ES-I3 (cell line): Measurements from ENCODE around the gene DMPK.
A peak's percentile ranks its signal among the peaks of the same experiment; 100 is the strongest.

ENCODE experiments used
- H3K36me3 ChIP-seq: 2 replicates; pipeline ENCODE4 v1.6.1; 2013; ENCODE audit warnings: mild to moderate bottlenecking, low read length, control low read depth, moderate library complexity; ENCODE audit not compliant: insufficient read depth
- H3K4me1 ChIP-seq: 2 replicates; pipeline ENCODE4 v1.6.1; 2013; ENCODE audit warnings: mild to moderate bottlenecking, control low read depth, low read length; ENCODE audit not compliant: insufficient read depth
- H3K9ac ChIP-seq: 2 replicates; pipeline ENCODE4 v1.6.1; 2013; ENCODE audit warnings: low read depth, mild to moderate bottlenecking, low read length, moderate library complexity
- H3K9me3 ChIP-seq: 2 replicates; pipeline ENCODE4 v1.6.1; 2013; ENCODE audit warnings: mild to moderate bottlenecking, low read length, moderate library complexity; ENCODE audit not compliant: control insufficient read depth, insufficient read depth

Gene DMPK

GRCh38 chr19:45820413-45821102 lies 38.3 kb upstream of the DMPK start:
- Histone ChIP-seq H3K4me1 (peaks cover 11% of the 10 kb centered on the region; the same call in 1 of the 2 replicates), H3K9ac (no peak overlapping the region), H3K9me3 (no peaks in the 10 kb centered on the region), H3K36me3 (peaks cover 20% of the 10 kb centered on the region)

GRCh38 chr19:45819769-45820168 lies 37.5 kb upstream of the DMPK start:
- peaks cover 19% of the 10 kb centered on the region for H3K36me3 ChIP-seq
- H3K4me1 ChIP-seq = peaks cover 11% of the 10 kb centered on the region; the same call in 1 of the 2 replicates
- no peaks in the 10 kb centered on the region for H3K9me3 ChIP-seq
- H3K9ac ChIP-seq = no peak overlapping the region

DNA sequence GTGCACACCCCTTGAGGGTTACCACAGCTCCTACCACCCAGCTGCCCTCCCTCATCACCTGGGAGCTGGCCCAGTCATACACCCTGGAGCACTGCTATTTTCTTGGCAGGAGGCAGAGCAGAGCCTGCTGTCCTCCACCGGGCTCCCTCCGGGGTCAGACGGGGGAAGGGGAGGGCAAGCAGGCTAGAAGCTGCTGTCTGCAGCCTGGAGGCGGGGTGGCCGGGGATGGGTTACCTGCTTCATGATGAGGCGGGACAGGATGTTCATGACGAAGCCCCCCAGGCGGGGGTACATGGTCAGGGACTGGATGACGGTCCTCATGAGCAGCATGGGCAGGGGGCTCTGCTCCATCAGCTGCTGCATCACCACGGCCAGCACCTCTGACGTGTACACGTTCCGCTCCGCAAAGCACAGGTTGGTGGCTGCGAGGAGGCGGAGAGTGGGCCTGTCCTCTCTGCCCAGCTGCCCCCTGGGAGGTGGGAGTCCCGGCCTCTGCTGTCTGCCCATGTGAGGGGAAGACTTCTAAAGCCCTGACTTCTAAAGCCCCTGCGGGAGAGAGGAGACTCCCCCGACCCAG lies 35.5 kb upstream of the DMPK start:
- H3K36me3 ChIP-seq = peaks cover 5% of the 10 kb centered on the region; the same call in 1 of the 2 replicates
- H3K4me1 ChIP-seq = peaks cover 11% of the 10 kb centered on the region; the same call in 1 of the 2 replicates
- peak overlapping the region; percentile 32; the same call in 1 of the 2 replicates for H3K9ac ChIP-seq
- no peaks in the 10 kb centered on the region for H3K9me3 ChIP-seq

DNA sequence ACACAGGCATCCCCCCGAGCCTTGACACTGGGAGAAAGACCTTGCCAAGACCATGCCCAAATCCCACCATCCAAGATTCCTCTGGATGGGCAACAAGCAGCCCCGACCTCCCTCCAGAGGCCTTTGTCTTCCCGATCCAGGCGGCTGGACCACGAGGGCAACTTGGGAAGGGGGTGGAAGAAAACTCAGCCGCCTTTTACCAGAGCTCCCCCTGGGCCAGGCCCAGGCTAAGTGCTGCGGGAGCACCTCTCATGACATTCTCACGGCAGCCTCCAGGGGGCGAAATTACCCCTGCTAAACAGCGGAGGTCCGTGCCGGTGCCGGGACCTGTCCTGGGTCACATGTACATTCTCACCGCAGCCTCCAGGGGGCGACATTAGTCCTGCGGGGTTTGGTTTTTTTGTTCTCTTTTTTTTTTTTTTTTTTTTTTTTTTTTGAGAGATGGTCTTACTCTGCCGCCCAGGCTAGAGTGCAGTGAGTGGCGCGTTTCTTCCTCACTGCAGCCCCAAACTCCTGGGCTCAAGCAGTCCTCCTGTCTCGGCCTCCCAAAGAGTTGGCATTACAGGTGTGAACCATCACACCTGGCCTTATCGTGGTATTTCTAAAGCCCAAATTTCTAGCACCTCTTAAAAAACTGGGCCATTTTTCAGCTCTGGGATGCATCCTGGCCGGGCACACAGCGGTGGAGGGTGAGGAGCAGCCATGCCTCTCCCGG lies 34.9 kb upstream of the DMPK start:
- Histone ChIP-seq H3K36me3 (peaks cover 5% of the 10 kb centered on the region; the same call in 1 of the 2 replicates), H3K9me3 (no peaks in the 10 kb centered on the region), H3K4me1 (peaks cover 11% of the 10 kb centered on the region; the same call in 1 of the 2 replicates), H3K9ac (peak overlapping the region; percentile 74)

GRCh38 chr19:45816236-45817009 lies 34.1 kb upstream of the DMPK start:
- no peaks in the 10 kb centered on the region for H3K9me3 ChIP-seq
- H3K4me1 ChIP-seq = peaks cover 11% of the 10 kb centered on the region; the same call in 1 of the 2 replicates
- H3K36me3 ChIP-seq = peaks cover 5% of the 10 kb centered on the region; the same call in 1 of the 2 replicates
- H3K9ac ChIP-seq = peak overlapping the region; percentile 74

GRCh38 chr19:45815481-45816216 lies 33.4 kb upstream of the DMPK start:
- H3K36me3 ChIP-seq = peaks cover 5% of the 10 kb centered on the region; the same call in 1 of the 2 replicates
- peaks cover 11% of the 10 kb centered on the region; the same call in 1 of the 2 replicates for H3K4me1 ChIP-seq
- peak overlapping the region; percentile 74 for H3K9ac ChIP-seq
- H3K9me3 ChIP-seq = no peaks in the 10 kb centered on the region

- peaks cover 3% of the 10 kb centered on the region; the same call in 1 of the 2 replicates for H3K36me3 ChIP-seq
- peaks cover 11% of the 10 kb centered on the region; the same call in 1 of the 2 replicates for H3K4me1 ChIP-seq
- H3K9me3 ChIP-seq = no peaks in the 10 kb centered on the region
- H3K9ac ChIP-seq = peak within 1 kb of the TSS; percentile 74
Observed at GRCh38 chr19:45814851-45815480, 32.7 kb upstream of the DMPK start, which contains the start of gene RSPH6A. TSS of gene RSPH6A (minus strand) at chr19:45815308. CDS start at chr19:45815176, 132 bp downstream.

DNA sequence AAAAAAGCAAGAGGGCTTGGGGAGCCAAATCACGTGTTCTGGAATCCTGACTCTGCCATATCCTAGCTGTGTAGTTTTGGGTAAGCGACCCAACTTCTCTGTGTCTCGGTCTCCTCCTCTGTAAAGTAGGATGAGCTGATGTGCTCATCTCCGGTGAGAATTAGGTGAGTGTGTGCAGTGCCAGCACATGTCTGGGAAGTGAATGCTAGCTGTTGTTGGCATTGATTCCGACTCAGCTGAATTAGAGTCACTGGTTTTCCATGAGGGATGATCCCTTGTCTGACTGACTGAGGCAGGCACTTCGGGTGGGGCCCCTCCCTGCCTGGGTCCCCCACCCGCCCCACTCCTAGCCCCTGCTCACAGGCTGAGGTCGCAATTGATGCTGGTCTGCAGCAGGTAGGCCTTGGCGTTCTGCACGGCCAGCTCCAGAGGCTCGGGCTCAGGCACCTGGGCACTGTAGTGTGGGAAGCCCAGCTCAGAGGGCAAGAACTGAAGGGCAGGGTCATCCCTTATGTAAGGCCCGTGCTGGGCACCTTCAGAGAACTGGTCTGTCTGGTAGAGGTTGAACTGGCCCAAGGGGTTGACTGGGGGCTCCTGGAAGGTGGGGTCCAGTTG lies 32.0 kb upstream of the DMPK start:
- Histone ChIP-seq H3K4me1 (peaks cover 11% of the 10 kb centered on the region; the same call in 1 of the 2 replicates), H3K36me3 (no peaks in the 10 kb centered on the region), H3K9me3 (no peaks in the 10 kb centered on the region), H3K9ac (peak overlapping the region; percentile 74)

DNA sequence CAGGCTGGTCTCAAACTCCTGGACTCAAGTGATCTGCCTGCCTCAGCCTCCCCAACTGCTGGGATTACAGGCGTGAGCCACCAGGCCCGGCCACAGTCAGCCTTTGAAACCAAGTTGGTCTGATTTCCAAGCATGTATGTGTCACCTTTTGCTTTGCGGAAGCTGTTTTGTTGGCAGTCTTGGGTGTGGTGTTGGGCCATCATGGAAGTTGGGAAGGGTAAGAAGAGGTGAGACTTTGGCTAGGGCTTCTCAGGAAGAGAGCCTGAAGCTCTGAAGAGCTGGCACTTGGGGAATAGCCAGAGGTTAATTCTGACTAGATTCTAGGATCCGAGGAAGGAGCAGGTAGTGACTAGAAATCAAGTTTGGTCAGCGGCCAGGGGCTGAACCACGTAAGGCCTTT lies 30.0 kb upstream of the DMPK start:
- H3K4me1 ChIP-seq = no peaks in the 10 kb centered on the region
- no peak overlapping the region for H3K9ac ChIP-seq
- no peaks in the 10 kb centered on the region for H3K9me3 ChIP-seq
- H3K36me3 ChIP-seq = no peaks in the 10 kb centered on the region

DNA sequence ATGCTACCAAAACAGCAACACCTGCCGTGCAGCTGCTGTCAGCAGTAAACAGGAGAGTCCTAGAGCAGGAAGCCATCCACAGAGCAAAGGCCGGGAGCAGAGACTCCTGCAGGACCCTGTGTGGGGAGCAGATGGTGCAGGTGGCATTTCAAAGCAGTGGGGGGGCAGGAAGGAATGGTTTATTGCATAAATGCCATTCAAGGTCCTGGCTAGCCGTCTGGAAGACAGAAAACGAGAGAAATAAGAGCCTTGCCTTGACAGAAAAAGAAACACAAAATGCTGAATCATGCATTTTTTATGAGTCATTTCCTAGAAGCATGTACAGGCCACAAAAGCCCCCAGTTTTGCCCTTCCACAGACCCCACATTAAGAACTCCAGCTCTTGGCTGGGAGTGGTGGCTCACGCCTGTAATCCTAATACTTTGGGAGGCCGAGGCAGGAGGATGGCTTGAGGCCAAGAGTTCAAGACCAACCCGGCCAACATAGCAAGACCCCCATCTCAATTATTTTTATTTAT lies 27.4 kb upstream of the DMPK start:
- Histone ChIP-seq H3K36me3 (no peaks in the 10 kb centered on the region), H3K4me1 (no peaks in the 10 kb centered on the region), H3K9ac (no peak overlapping the region), H3K9me3 (no peaks in the 10 kb centered on the region)

GRCh38 chr19:45805719-45806118 lies 23.4 kb upstream of the DMPK start:
- Histone ChIP-seq H3K36me3 (no peaks in the 10 kb centered on the region), H3K9ac (no peak overlapping the region), H3K9me3 (no peaks in the 10 kb centered on the region), H3K4me1 (peaks cover 5% of the 10 kb centered on the region; the same call in 1 of the 2 replicates)

- H3K4me1 ChIP-seq = peaks cover 9% of the 10 kb centered on the region; the same call in 1 of the 2 replicates
- H3K9me3 ChIP-seq = no peaks in the 10 kb centered on the region
- H3K9ac ChIP-seq = no peak overlapping the region
- H3K36me3 ChIP-seq = no peaks in the 10 kb centered on the region
Observed at GRCh38 chr19:45804959-45805230, 22.6 kb upstream of the DMPK start.
